GM12892 (cell line): Measurements from ENCODE around the gene SMLR1.

ENCODE experiments used
- POLR2A ChIP-seq: IDR thresholded peaks from 2 replicates; pipeline ENCODE4 v1.6.1; 2011; ENCODE audit warnings: low read depth, low read length, control low read depth
- POLR2AphosphoS5 ChIP-seq: IDR thresholded peaks from 2 replicates; pipeline ENCODE4 v1.6.1; 2011; ENCODE audit warnings: low read depth, low read length, control low read depth
- TAF1 ChIP-seq: IDR thresholded peaks from 2 replicates; pipeline ENCODE4 v1.6.1; 2011; ENCODE audit warnings: low read depth, mild to moderate bottlenecking, control low read depth, low read length, borderline replicate concordance

GRCh38 chr6:130852844-130853554 lies 25.8 kb downstream of the SMLR1 start:
- TF ChIP-seq POLR2AphosphoS5 (no peak), POLR2A (no peak), TAF1 (no peak)
